ENCODE measurements around the gene DUSP18.
"Not testable (repeated sequence)": the region's sequence is repeated elsewhere in the genome, so short reads cannot be mapped to it uniquely, and the experiment has no call there.

Gene DUSP18

DNA sequence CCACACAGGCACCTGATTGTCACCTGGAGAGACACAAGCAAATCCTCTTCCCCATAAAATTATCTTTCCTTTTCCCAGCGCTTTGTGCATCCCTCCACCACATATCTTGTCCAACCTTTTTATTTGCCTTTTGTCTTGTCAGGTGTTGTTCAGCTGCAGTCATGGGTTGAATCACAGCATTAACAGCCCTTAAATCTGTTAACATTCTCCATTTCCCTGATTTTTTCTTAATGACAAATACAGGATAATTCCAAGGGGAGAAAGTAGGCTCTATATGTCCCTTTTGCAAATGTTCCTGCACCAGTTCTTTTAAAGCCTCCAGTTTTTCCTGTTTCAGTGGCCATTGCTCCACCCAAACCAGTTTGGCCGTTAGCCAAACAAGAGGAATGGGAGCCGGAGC, 8.9 kb upstream of the DUSP18 start:
- DNase-seq = not testable (repeated sequence)

DNA sequence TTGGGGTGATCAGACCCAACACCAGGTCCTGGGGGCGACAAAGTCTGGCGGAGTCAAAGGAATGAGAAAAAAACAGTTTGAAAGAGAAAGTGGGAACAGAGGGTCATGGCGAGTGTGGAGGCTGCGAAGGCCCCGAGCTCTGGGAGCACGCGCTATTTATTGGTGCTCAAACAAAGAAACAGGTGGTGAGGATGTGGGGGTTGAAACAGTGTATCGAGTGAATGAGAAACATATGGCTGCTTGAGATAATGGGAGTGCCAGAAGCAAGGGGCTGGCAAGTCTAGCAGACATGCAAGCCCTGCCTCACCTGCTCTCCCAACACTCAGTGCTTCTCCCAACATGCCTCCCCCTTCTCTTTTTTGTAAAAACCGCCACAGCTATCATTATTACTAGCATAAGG, 7.8 kb upstream of the DUSP18 start:
- peak; percentile 34 for DNase-seq

DNA sequence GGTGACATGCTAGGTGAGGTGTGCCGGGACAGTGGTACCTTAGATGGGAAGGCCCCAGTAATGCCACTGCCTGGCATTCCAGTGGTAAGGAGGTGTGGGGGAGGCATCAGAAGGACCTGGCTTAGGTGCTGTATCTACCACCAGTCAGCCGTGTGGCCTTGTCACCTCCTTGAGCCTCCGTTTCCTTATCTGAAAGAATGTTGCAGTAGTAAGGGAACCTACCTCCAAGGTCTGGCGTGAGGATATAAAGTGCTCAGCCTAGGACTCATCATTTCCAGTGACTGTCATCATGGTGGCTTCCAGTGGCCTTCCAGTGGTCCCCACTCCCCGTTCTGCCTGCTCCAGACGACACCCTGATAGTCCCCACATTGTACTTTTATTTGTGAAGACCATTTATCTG, 6.8 kb upstream of the DUSP18 start:
- DNase-seq = no peak

DNA sequence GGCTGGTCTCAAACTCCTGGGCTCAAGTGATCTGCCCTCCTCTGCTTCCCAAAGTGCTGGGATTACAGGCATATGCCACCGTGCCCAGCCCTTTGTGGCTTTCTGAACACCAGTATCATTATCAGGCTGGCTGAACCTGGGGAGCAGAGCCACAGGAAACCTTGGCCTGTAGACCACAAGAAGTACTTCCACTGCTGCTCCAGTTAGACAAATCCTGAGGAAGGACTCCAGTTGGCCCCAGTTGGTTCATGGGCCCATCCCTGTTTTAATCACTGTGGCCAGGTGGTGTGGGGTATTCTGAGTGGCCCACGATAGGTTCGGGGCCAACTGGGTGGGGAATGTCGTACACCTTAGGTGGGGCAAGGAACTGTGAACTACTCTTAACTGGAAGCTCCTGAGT, 5.5 kb upstream of the DUSP18 start:
- DNase-seq = no peak

DNA sequence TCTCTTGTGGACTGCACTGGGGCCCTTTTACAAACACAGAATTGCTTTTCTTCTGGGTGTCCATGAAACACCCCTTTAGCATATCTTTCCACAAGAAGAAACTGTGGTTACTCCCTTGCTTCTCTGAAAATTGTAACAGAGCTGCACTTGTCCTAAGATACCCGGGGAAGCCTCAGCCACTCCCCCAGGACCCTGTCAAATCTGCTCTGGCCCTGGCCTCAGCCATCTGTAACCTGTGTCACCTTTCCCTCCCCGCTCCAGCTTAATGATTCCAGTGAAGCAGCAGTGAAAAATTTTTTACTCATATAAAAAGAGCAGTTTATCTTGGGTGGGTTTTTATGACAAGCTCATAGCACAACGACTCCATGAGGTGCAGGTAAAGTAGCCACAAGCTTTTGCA, 3.4 kb upstream of the DUSP18 start:
- DNase-seq = no peak

DNA sequence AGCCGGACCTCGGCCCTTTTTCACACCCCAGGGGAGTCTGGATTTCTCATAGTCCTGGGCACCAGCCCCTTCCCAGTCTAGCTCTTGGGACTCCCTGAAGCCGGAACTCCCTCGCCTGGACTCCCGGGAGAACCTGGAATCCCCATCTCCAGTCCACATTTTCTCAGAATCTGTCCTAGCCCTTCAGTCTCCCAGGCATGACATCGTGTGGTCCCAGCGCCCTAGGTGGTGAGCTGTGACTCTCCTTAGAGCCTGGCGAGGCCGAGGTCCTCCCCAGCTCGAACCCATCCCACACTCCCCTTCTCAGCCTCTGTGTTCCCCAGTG, 673 bp upstream of the DUSP18 start:
- DNase-seq = no peak

DNA sequence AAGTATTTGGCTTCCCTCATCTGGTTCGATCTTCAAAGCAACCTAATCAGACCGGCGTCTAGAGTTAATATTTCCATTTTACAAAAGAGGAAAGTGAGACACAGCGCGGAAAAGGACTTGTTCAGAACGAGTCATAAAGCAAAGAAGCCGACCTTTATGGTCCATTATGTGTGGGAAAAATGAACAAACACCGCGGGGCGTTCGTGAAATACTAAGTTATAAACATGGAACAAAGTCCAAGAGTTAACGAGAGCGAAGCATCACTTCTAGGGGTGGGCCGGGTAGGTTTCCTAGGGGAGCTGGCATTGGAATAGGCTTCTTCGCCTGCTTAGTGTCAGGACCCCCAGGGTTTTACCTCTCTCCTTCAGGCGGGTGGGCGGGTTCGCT, 575 bp downstream of the DUSP18 start:
- DNase-seq = no peak

DNA sequence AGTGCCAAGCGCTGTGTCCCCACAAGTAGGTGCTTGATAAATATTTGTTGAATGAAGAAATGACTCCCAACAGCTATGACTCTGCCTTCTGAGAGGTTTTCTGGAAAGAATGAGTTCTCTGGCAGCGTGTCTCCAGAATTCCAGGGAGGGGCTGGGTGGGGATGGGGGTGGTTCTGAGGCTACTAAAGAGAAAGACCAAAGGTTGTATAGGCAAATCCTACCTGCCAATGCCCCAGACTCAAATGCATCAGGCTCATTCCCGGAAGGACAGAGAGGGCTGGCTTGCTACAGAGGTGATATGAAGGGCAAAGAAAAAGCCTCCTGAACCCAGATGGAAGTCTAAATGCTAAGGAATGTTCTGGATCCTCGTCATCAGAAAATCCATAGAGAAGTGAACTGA, 1.9 kb downstream of the DUSP18 start:
- no peak for DNase-seq

DNA sequence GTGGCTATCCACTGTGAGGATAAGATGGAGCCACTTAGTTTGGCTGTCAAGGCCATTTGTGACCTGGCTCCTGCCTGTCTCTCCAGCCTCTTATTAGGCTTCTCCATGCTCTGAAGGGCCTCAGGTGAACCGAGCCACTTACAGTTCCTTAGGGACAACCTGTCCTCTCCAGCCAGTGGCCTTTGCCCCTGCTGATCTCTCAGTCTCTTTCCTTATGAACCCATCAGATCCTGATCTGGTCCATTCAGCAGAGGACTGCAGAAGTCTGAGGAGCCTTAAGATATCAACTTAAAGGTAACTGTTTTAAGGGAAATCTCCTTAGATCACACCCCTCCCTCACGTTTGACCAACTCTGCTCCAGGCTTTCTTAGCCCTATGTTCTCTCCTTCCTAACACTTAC, 2.4 kb downstream of the DUSP18 start:
- no peak for DNase-seq

DNA sequence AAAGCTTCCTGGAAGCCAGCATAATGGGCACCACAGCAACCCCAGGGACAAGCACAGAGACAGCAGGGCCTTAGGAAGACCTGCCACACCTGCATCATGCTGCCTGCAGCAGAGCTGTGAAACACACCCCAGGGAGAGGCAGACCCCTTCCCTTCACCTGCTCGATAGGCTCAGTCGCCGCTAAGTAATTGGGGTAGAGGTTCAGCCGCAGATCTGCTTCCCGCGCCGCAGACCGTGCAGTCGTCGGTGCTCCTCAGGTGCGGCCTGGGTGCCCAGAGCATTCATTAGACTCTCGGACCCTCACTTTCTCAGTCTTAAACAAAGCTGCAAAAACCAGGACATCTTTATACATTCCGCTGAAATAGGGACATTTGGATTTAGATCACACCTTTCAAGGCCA, 2.9 kb downstream of the DUSP18 start:
- no peak for DNase-seq

DNA sequence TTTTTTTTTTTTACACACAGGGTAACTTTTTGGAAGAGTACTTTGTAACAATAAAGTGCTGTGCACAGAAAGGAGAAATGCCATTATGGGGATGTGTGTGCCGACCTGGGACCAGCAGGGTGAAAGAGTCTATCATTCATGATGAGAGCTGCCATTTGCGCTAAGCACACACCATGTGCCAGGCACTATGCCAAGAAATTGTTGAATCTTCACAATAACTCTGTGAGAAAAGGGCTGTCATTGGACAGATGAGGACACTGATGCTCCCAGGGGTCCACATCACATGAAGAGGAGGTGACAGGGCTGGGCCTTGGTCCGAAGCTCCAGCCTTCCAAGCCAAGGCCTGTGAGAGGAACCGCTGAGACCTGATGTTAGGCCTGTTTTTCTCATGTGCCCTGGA, 5.6 kb downstream of the DUSP18 start:
- no peak for DNase-seq

DNA sequence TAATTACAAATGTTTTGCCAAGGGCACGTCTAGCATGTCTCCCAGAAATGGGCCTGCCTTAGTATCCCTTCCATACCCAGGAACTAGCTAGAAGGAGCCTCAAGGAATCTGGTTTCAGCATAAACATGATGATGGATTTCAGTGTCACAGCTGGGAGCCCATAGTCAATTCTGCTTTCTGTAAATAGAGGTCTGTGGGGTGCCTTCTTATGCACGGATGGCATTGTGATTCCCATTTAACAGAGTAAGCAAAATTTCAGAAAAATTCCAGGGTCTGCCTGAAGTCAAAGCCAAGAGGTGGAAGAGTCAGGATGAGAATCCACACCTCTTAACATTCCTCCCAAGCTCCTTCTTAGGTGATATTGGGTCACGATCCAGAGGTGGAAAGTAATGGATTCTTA, 12.1 kb downstream of the DUSP18 start:
- DNase-seq = no peak

DNA sequence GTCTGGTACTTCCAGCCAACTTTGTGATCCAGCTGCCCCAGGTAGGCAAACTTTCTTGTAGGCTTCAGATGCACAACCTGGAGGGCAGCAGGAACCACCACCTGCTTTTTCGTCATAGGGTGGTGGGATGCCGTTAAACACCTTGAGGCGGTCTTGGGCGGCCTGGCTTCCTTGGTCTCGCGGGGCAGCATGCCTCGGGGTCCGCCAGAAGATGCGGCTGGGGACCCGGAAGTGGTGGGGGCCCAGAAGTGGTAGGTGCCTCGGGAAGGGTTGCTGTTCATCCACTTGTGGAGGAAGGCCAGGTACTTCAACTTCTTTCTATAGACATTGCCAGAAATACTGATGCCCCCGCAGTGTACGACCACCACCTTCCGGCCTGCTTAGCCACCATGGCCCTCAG, 13.3 kb downstream of the DUSP18 start:
- DNase-seq = no peak

DNA sequence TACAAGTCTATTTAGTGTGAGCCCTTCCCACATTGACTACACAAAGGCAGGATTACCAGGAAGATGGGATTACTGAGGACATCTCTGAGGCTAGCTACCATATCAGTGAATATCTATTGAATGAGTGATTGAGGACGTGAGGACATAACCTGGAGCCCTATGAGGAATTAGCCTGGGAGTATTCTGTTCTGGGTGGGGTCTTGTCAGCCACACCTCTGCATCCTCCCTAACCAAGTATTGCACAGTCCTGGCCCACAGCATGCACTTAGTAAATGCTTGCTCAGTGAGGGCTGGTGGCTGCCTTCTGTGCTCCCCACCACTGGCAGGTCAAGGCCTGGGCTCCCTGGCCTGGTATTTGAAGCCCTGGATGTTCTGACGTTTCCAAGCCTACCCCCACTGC, 14.8 kb downstream of the DUSP18 start:
- DNase-seq = no peak

DNA sequence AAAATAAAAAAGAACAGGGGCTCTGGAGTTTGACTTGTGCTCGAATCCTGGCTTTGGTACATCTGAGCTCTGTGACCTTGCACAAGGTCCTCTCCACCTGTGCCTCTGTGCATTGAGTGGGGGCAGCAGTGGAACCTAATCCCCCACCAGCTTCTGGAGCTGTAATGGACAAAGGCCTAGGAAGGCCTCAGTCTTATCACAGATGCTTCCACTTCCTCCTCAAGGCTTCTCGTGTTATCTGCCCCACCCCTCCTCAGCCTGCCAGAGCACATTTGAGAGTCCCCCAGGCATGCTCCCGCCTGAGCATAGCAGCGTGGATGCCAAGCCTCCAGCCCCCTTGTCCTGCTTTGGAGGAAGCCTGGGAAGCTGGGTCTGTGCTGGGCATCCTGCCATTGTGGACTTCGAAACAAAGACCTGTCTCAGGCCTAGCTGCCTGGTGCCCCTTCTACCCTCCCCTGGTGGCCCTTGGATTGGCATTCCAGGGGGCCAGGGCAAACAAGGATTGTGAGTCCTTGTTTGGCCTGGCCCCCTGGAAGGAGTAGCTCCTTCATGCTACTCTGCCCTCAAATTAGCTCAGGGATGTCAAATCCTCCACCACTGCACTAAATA, 17.1 kb downstream of the DUSP18 start:
- no peak for DNase-seq

DNA sequence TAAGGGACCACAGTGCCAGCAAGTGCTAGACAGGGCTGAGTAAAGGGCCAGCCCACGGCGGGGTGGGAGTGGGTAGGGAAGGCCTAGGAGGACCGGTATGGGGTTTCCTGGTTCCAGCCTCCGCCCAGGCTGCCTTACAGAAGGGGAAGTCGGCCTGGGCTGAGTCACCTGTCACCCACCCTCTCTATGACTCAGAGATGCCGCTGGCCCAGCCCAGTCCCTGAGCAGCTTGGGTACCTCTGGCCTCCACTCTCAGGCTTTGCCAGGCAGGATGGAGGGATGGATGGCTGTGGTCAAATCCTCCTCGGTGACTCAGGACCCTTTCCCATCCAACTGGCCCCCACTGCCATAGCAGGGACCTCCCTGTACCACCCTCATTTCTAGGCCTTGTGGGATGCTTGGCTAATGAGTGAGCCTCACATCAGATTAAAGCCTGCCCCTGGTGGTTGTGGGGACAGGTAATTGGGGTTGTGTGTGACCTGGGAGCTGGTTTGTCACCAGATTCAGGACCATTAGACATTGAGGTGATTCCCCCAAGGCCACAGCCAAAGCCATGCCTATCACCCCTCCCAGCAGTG, 18.2 kb downstream of the DUSP18 start:
- no peak for DNase-seq

DNA sequence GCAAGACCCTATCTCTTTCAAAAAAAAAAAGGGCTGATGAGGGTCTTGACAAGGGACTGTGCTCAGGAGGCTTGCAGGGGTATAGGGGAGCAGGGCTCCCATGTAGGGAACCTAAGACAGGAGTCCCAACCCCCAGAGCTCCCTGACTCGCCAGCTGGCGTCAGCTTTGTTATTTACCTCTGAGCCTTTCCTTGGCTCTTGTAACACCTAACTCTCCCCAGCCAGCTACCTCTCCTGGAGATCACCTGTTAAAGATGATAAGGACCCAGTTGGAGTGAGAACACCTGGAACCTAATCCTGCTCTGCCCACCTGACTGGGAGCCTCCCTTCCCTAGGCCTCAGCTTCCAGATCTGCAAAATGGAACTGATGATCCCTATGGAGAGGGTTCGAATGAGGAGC, 18.9 kb downstream of the DUSP18 start:
- no peak for DNase-seq

DNA sequence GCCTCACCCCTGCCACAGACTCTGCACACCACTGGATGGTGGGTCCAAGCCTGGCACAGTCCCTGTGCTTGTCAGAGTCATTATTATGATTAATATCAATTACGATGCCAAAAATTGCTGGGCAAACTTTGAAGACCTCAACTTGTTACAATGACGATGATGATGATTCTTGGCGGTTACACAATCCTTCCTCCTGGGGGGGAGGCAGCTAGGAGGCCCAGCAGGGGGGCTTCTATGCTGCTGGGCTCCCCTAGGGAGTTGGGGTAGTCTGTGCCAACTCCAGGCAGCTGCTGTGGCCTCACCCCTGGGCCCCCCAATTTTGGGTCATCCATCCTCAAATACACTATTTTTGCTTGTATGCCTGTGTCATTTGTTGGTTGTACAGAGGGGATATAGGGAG, 20.1 kb downstream of the DUSP18 start:
- DNase-seq = no peak

DNA sequence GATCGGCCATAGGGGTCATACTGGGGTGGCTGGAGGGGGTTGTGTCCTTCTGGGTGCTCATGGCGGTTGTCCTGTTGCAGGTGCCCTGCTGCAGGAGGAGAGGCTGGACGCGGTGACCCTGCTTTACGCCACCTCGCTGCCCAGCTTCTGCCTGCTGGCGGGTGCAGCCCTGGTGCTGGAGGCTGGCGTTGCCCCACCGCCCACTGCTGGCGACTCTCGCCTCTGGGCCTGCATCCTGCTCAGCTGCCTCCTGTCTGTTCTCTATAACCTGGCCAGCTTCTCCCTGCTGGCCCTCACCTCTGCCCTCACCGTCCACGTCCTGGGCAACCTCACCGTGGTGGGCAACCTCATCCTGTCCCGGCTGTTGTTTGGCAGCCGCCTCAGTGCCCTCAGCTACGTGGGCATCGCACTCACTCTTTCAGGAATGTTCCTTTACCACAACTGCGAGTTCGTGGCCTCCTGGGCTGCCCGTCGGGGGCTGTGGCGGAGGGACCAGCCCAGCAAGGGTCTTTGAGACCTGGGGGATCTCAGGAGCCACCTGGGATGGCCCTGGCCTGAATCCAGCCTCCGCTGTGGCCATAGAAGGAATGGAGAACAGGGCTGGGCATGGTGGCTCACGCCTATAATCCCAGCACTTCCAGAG, 21.0 kb downstream of the DUSP18 start:
- DNase-seq = no peak

DNA sequence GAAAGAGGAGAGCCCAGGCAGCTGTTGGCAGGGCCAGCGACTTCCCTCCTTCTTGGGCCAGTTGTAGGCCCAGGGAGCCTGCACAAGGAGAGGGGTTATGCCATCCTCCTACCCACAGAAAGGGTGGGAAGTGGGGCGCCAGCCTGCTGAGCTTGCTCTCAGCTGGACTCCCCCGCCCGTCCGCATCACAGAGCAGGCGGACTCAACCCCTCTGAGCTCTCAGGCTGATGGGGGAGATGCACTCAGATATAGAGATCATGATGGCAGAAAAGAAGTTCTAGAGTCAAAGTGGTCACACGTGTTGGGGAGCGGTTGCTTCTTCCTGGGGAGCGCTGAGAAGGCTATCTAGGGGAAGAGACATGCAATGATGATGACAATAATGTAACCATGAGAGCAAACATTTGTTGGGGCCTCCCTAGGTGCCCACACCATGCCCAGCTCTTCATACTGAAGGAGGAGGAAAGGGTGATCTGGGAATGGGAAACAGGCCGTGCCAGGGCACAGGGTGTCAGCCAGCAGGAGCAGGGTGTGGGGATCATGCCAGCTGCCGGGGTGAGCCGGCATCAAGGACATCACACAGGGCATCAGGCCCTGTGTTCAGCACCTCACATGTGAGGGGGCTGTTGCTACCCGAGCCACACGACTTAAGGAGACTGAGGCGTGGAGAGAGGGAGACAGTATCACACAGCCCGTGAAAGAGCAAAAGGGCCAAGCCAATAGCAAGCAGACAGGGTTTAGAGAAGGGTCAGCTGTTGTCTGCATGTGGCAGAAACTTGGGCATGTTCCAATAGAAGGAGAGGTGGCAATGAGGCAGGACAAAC, 24.4 kb downstream of the DUSP18 start:
- DNase-seq = no peak

DNA sequence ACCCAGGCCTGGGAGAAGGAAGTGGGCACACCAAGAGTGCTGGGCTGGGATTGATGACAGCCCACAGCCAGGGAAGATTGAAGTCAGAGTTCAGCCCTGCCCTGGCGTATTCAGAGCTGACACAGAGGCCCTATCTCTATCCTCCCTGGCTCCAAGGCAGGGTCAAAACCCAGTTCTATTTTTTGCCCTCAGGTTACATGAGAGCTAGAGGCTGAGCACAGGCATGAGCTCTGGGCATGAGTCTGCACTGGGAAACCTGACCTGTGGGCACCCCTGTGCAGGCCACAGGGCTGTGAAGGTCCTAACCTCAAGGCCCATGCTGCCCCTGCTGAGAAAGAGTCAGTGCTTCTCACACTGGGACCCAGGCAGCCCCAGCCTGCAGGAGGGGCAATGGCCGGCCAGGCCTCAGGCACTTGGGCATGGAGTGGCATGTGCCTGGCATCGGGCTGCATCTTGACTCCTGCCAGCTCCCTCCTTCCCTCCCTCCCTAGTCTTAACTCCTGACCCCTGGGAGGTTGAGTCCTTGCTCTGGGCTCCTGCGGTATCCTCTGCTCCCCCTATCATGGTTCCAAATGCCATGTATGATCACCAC, 26.7 kb downstream of the DUSP18 start:
- no peak for DNase-seq

DNA sequence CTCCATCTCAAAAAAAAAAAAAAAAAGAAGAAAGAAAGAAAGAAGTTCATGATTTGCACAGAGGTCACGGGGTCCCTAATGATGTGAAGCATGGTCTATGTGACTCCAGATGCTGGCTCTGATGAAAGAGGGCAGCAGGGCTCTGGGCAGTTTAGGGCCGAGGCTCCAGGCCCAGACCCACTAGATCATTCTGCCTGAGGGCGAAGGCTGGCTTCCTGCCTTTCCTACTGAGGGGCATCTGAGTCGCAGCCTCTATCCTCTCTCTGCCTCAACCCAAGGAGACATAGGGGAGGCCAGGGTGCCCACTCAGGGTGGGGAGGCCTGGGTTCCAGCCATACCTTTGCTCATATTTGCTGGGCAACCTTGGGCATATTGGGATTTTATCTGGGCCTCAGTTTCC, 27.3 kb downstream of the DUSP18 start:
- DNase-seq = no peak

DNA sequence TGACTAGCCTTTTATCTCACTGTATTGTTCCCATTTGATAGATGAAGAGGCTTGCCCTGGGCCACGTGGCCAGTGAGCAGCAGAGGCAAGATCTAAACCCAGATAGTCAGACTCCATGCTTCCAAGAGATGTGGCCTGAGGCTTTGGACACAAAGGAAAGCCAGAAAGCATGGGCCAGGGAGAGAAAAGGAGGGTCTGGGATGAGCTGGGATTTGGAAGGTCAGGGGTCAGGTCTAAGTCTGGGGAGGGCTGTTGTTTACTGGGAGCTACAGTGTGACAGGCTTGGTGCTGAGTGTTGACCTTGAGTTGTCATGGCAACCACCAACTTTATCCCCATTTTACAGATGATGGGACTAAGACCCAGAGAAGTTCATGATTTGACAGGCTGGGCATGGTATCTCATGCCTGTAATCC, 30.0 kb downstream of the DUSP18 start:
- no peak for DNase-seq

Measured in NCI-H1436 treated with DMSO at 0.1 percent for 48 hours (cell line).